Stimulated activated CD4-positive, alpha-beta T cell treated with anti-CD3 and anti-CD28 coated beads, Interleukin-12 subunit alpha, Interleukin-12 subunit beta, amount 100 ng/mL, for 48 hours (primary cell): ENCODE results near the gene SDCBP2.

Experiments used
- DNase-seq, 3 donors: peaks; one replicate each; pipeline ENCODE4 v3.0.0-alpha.2; 2020; ENCODE audit warnings: low read depth in 2 of 3, low spot score in 1 of 3

The SDCBP2 gene

GRCh38 chr20:1328680-1329330 lies at the start of gene SDCBP2:
Gene SDCBP2, minus strand, starts transcription at chr20:1329139. Its CDS starts 8,723 bp downstream, at chr20:1320416.
- DNase-seq = no peak

- DNase-seq = no peak
Measured at GRCh38 chr20:1378735-1379125, 49.8 kb upstream of the SDCBP2 start.

- DNase-seq = no peak
Measured at GRCh38 chr20:1377984-1378734, 49.2 kb upstream of the SDCBP2 start.

GRCh38 chr20:1377341-1377871 lies 48.5 kb upstream of the SDCBP2 start:
- no peak for DNase-seq

- DNase-seq = no peak
Measured at GRCh38 chr20:1376408-1377270, 47.7 kb upstream of the SDCBP2 start.

GRCh38 chr20:1376007-1376406 lies 47.1 kb upstream of the SDCBP2 start:
- no peak for DNase-seq

- no peak for DNase-seq
Measured at GRCh38 chr20:1375515-1375914, 46.6 kb upstream of the SDCBP2 start.

GRCh38 chr20:1374246-1374645 lies 45.3 kb upstream of the SDCBP2 start:
- no peak for DNase-seq

GRCh38 chr20:1373614-1374013 lies 44.7 kb upstream of the SDCBP2 start:
- DNase-seq = no peak

GRCh38 chr20:1373036-1373435 lies 44.1 kb upstream of the SDCBP2 start:
- no peak for DNase-seq

- no peak for DNase-seq
Measured at GRCh38 chr20:1371830-1372539, 43.0 kb upstream of the SDCBP2 start.

GRCh38 chr20:1371202-1371782 lies 42.4 kb upstream of the SDCBP2 start:
- DNase-seq = no peak

GRCh38 chr20:1370548-1371110 lies 41.7 kb upstream of the SDCBP2 start:
- no peak for DNase-seq

GRCh38 chr20:1369970-1370369 lies 41.0 kb upstream of the SDCBP2 start:
- no peak for DNase-seq

GRCh38 chr20:1368448-1369199 lies 39.7 kb upstream of the SDCBP2 start:
- no peak for DNase-seq

GRCh38 chr20:1367479-1367878 lies 38.5 kb upstream of the SDCBP2 start:
- no peak for DNase-seq

GRCh38 chr20:1364106-1364505 lies 35.2 kb upstream of the SDCBP2 start:
- DNase-seq = no peak

- DNase-seq = no peak
Measured at GRCh38 chr20:1363522-1363921, 34.6 kb upstream of the SDCBP2 start.

- DNase-seq = no peak
Measured at GRCh38 chr20:1362484-1362883, 33.5 kb upstream of the SDCBP2 start.
